BLaER1 (cell line): ENCODE data around the gene PCSK7.
"Not testable (repeated sequence)": the region's sequence is repeated elsewhere in the genome, so short reads cannot be mapped to it uniquely, and the experiment has no call there.

Experiments
- H3K27ac ChIP-seq: shearing (Covaris generic); formaldehyde crosslinking; 2 replicates; pipeline ENCODE4 v1.8.1; 2022
- H3K27me3 ChIP-seq: shearing (Covaris generic); formaldehyde crosslinking; 2 replicates; pipeline ENCODE4 v1.8.1; 2022
- H3K36me3 ChIP-seq: shearing (Covaris generic); formaldehyde crosslinking; 2 replicates; pipeline ENCODE4 v1.8.1; 2022
- H3K4me1 ChIP-seq: shearing (Covaris generic); formaldehyde crosslinking; 2 replicates; pipeline ENCODE4 v1.8.1; 2022
- H3K4me2 ChIP-seq: shearing (Covaris generic); formaldehyde crosslinking; 2 replicates; pipeline ENCODE4 v1.8.1; 2022
- H3K4me3 ChIP-seq: shearing (Covaris generic); formaldehyde crosslinking; 2 replicates; pipeline ENCODE4 v1.8.1; 2022
- H3K9ac ChIP-seq: shearing (Covaris generic); formaldehyde crosslinking; 2 replicates; pipeline ENCODE4 v1.8.1; 2022
- H3K9me3 ChIP-seq: shearing (Covaris generic); formaldehyde crosslinking; 2 replicates; pipeline ENCODE4 v1.8.1; 2022
- H4K20me1 ChIP-seq: shearing (Covaris generic); formaldehyde crosslinking; 2 replicates; pipeline ENCODE4 v1.8.1; 2022
- Cebpa-rat ChIP-seq: shearing (Covaris generic); IDR thresholded peaks from 2 replicates; pipeline ENCODE4 v1.8.1; 2022

The PCSK7 gene

GRCh38 chr11:117185736-117186430, 46.0 kb downstream of the PCSK7 start:
- H3K4me1 ChIP-seq: peaks cover 69% of the 10 kb centered on the region
- H3K36me3 ChIP-seq: peaks cover 17% of the 10 kb centered on the region; the same call in 1 of the 2 replicates
- no peaks in the 10 kb centered on the region for H3K27me3 ChIP-seq
- no peak overlapping the region for H3K4me3 ChIP-seq
- no peaks in the 10 kb centered on the region for H4K20me1 ChIP-seq
- H3K9me3 ChIP-seq: no peaks in the 10 kb centered on the region
- no peak overlapping the region for H3K9ac ChIP-seq
- no peak for TF ChIP-seq Cebpa-rat
- H3K27ac ChIP-seq: 0 out of 2 replicates have a peak overlapping the region, but pooled peaks have one; percentile 30
- peak overlapping the region; percentile 34; the same call in 1 of the 2 replicates for H3K4me2 ChIP-seq

DNA sequence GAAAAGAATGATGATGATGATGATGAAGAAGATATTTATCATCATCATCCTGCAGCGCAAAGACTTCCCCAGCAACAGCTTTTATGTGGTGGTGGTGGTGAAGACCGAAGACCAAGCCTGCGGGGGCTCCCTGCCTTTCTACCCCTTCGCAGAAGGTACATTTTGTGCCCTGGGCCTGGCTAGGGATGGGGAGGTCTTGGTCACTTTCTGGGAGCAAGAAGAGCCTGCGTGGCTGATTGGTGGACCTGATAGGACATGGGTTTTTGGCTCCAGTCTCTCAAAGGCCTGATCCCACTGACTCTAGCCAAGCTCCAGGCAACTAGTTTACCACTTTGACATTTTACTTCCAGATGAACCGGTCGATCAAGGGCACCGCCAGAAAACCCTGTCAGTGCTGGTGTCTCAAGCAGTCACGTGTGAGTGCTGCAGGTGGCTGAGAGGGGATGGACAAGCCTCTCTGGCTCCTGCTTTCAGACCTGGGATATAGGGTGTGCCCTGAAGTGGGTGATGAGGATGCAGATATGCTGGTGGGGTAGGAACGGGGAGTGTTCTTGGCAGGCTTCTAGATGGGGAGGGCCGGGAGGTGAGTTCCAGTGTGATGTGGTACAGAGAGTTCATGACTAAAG, 48.0 kb downstream of the PCSK7 start:
- no peaks in the 10 kb centered on the region for H3K9me3 ChIP-seq
- H3K27me3 ChIP-seq: no peaks in the 10 kb centered on the region
- no peak overlapping the region for H3K27ac ChIP-seq
- TF ChIP-seq Cebpa-rat: no peak
- H3K9ac ChIP-seq: no peak overlapping the region
- H3K4me3 ChIP-seq: no peak overlapping the region
- H3K4me1 ChIP-seq: peaks cover 66% of the 10 kb centered on the region
- no peaks in the 10 kb centered on the region for H4K20me1 ChIP-seq
- peaks cover 14% of the 10 kb centered on the region; the same call in 1 of the 2 replicates for H3K36me3 ChIP-seq
- H3K4me2 ChIP-seq: no peak overlapping the region

- H3K4me1 ChIP-seq: peaks cover 62% of the 10 kb centered on the region
- H3K9me3 ChIP-seq, H3K9ac ChIP-seq, H3K4me3 ChIP-seq, H3K4me2 ChIP-seq, H3K27me3 ChIP-seq, H4K20me1 ChIP-seq, H3K27ac ChIP-seq: not testable (repeated sequence)
- peaks cover 14% of the 10 kb centered on the region; the same call in 1 of the 2 replicates for H3K36me3 ChIP-seq
These were observed 48.7 kb downstream of the PCSK7 start for GRCh38 chr11:117183178-117183577.

GRCh38 chr11:117182551-117182935, 49.3 kb downstream of the PCSK7 start:
- H4K20me1 ChIP-seq: no peaks in the 10 kb centered on the region
- no peak overlapping the region for H3K9ac ChIP-seq
- no peak overlapping the region for H3K4me3 ChIP-seq
- H3K36me3 ChIP-seq: peaks cover 14% of the 10 kb centered on the region; the same call in 1 of the 2 replicates
- H3K27me3 ChIP-seq: no peaks in the 10 kb centered on the region
- no peak overlapping the region for H3K27ac ChIP-seq
- no peak for TF ChIP-seq Cebpa-rat
- no peak overlapping the region for H3K4me2 ChIP-seq
- no peaks in the 10 kb centered on the region for H3K9me3 ChIP-seq
- H3K4me1 ChIP-seq: peaks cover 62% of the 10 kb centered on the region

DNA sequence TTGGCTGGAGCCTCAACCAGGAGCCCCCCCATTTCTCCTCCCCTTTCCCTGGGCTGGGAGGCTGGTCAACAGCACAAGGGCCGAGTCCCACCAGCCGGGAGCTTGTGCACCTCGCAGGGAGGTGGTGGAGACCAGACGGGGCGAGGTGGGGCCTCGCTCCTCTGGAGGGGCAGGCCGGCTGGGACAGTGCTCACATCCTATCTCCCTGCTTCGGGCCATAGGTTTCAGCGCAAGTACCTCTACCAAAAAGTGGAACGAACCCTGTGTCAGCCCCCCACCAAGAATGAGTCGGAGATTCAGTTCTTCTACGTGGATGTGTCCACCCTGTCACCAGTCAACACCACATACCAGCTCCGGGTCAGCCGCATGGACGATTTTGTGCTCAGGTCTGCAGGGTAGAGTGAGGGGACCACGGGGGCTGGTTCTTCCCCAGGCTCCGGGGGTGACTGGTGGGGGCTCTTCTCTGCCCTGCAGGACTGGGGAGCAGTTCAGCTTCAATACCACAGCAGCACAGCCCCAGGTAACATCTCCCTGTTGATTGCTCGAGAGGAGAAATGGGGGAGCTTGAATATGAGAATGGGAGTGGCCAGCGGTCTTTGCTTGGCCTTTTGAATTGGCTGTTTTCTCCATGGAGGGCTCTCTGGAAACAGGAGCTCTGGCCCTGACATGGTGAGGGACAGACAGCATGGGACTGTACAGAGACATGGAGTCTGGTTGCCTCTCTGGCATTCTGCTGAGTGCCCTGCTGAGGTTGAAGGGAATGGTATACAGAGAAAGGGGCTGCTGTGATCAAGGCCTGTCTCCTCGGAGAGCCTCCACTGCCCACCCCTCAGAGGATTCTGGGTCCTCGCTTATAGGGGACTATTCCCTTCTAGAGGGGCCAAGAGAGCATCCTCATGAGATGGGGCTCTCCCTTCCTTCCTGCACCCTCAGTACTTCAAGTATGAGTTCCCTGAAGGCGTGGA, 50.0 kb downstream of the PCSK7 start:
- Histone ChIP-seq H4K20me1 (no peaks in the 10 kb centered on the region), H3K36me3 (peaks cover 14% of the 10 kb centered on the region; the same call in 1 of the 2 replicates), H3K4me1 (peaks cover 57% of the 10 kb centered on the region), H3K27ac (peak overlapping the region; percentile 84), H3K4me3 (no peak overlapping the region), H3K9ac (no peak overlapping the region), H3K27me3 (no peaks in the 10 kb centered on the region), H3K4me2 (peak overlapping the region; percentile 98), H3K9me3 (no peaks in the 10 kb centered on the region)
- TF ChIP-seq Cebpa-rat: no peak

DNA sequence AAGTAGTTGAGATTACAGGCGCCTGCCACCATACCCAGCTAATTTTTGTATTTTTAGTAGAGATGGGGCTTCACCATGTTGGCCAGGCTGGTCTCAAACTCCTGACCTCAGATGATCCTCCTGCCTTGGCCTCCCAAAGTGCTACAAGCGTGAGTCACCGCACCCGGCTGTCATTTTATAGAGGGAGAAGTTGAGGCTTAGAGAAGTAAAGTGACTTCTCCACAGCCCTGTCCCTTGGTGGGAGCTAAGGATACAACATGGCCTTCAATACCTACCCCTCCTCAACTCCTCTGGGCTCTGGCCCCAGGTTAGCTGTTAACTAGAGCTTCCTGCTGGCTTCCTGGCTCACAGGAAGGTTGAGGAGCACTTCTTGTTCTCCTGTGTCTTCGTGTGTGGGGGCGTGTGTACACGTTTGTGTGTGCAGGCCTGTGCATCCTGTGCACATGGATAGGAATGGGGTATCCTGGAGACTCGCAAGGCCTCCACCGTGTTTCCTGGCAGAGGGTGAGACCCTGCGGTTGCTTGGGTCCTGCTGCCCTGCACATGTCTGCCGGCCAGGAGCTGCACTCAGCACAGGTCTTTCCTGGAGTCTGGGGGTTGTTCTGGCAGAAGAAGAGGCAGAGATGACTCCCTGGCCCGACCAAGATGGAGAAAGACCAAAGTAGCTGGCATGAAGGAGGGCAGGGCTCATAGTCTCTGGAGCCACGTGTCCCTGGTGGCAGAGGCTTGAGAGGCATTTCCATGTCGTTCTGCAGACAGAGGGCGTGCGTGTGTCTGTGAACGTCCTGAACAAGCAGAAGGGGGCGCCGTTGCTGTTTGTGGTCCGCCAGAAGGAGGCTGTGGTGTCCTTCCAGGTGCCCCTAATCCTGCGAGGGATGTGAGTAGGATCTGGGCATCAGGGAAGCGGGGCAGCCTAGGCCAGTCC, 51.0 kb downstream of the PCSK7 start:
- H3K9ac ChIP-seq: peak overlapping the region; percentile 81

DNA sequence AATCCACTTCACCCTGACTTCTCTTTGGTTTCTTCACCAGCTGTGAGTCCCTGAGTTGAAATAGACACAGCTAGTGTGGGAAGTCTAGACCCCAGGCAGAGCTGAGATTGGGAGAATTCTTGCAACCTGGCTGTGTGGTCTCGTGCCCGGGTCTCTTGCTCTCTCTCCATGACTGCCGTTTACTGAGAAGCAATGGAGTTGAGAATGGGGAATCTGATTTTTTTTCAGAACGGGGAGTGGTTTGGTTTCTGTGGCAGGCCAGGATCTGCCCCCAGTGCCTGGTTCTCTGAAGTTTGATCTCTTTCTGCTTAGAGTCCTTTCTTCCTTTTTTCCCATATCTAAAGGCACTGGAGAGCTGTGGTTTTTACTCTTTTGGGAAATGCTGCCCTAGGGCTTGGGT, 51.9 kb downstream of the PCSK7 start:
- H4K20me1 ChIP-seq: no peaks in the 10 kb centered on the region
- H3K4me1 ChIP-seq: peaks cover 40% of the 10 kb centered on the region
- H3K4me2 ChIP-seq: peak overlapping the region; percentile 98
- peak overlapping the region; percentile 81 for H3K9ac ChIP-seq
- peaks cover 14% of the 10 kb centered on the region; the same call in 1 of the 2 replicates for H3K36me3 ChIP-seq
- H3K27me3 ChIP-seq: no peaks in the 10 kb centered on the region
- TF ChIP-seq Cebpa-rat: no peak
- no peaks in the 10 kb centered on the region for H3K9me3 ChIP-seq
- peak overlapping the region; percentile 77 for H3K4me3 ChIP-seq
- peak overlapping the region; percentile 84 for H3K27ac ChIP-seq

More for the DNA sequence above, 51.0 kb downstream of the PCSK7 start:
- peaks cover 48% of the 10 kb centered on the region for H3K4me1 ChIP-seq
- no peaks in the 10 kb centered on the region for H4K20me1 ChIP-seq
- peak overlapping the region; percentile 98 for H3K4me2 ChIP-seq
- TF ChIP-seq Cebpa-rat: no peak
- peak overlapping the region; percentile 77; the same call in 1 of the 2 replicates for H3K4me3 ChIP-seq
- H3K27me3 ChIP-seq: no peaks in the 10 kb centered on the region
- H3K27ac ChIP-seq: peak overlapping the region; percentile 84
- H3K36me3 ChIP-seq: peaks cover 14% of the 10 kb centered on the region; the same call in 1 of the 2 replicates
- no peaks in the 10 kb centered on the region for H3K9me3 ChIP-seq

- no peak for TF ChIP-seq Cebpa-rat
- Histone ChIP-seq H3K9ac (peak overlapping the region; percentile 81), H3K27ac (peak overlapping the region; percentile 84)
These were observed 52.5 kb downstream of the PCSK7 start for GRCh38 chr11:117179048-117179999.

More at GRCh38 chr11:117179048-117179999, 52.5 kb downstream of the PCSK7 start:
- H3K4me1 ChIP-seq: peaks cover 40% of the 10 kb centered on the region
- H3K4me3 ChIP-seq: peak overlapping the region; percentile 77
- peaks cover 14% of the 10 kb centered on the region; the same call in 1 of the 2 replicates for H3K36me3 ChIP-seq
- H4K20me1 ChIP-seq: no peaks in the 10 kb centered on the region
- H3K9me3 ChIP-seq: no peaks in the 10 kb centered on the region
- H3K27me3 ChIP-seq: no peaks in the 10 kb centered on the region
- peak overlapping the region; percentile 98 for H3K4me2 ChIP-seq
